Spleen (tissue), 11 donors: ENCODE data around the gene RPGRIP1. TPM values are rescaled to one million over a fixed set of nuclear protein-coding genes. Genes with fewer than 3 reads are reported as not detected.
"Not testable (repeated sequence)": the region's sequence is repeated elsewhere in the genome, so short reads cannot be mapped to it uniquely, and the experiment has no call there.

Source experiments
- DNase-seq: peaks from one replicate; pipeline ENCODE4 v3.0.0-alpha.2; 2020
- H3K27ac ChIP-seq, 8 donors: fragments of 200-600 bp; sonication (generic) in 7 of 8; 1 replicate in 4 of 8; 2 replicates in 4 of 8; pipeline versions ENCODE4 v1.5.0 to v1.8.0; 2016 to 2021; ENCODE audit warnings: inconsistent platforms in 4 of 8, mild to moderate bottlenecking in 4 of 8, moderate library complexity in 1 of 8
- H3K27me3 ChIP-seq, 7 donors: fragments of 200-600 bp; sonication (generic) in 6 of 7; replicated peaks in 1 of 7; 1 replicate in 4 of 7; 2 replicates in 3 of 7; pipeline versions ENCODE4 v1.5.0 to v1.8.0; 2016 to 2021; ENCODE audit warnings: inconsistent platforms in 3 of 7, mild to moderate bottlenecking in 1 of 7
- H3K36me3 ChIP-seq, 6 donors: fragments of 200-600 bp; sonication (generic) in 5 of 6; 1 replicate in 4 of 6; 2 replicates in 2 of 6; pipeline versions ENCODE4 v1.5.0 to v1.8.0; 2016 to 2021; ENCODE audit warnings: inconsistent platforms in 2 of 6
- H3K4me1 ChIP-seq, 6 donors: fragments of 200-600 bp; sonication (generic) in 5 of 6; 1 replicate in 3 of 6; 2 replicates in 3 of 6; pipeline versions ENCODE4 v1.5.0 to v1.8.0; 2016 to 2021; ENCODE audit warnings: inconsistent platforms in 3 of 6
- H3K4me3 ChIP-seq, 8 donors: fragments of 200-600 bp; sonication (generic) in 7 of 8; 1 replicate in 4 of 8; 2 replicates in 4 of 8; pipeline versions ENCODE4 v1.5.0 to v1.8.0; 2016 to 2021; ENCODE audit warnings: inconsistent platforms in 4 of 8, mild to moderate bottlenecking in 4 of 8, moderate library complexity in 2 of 8
- H3K9me3 ChIP-seq, 8 donors: fragments of 200-600 bp; sonication (generic) in 7 of 8; 1 replicate in 4 of 8; 2 replicates in 4 of 8; pipeline versions ENCODE4 v1.5.0 to v1.8.0; 2016 to 2021; ENCODE audit warnings: inconsistent platforms in 4 of 8
- CTCF ChIP-seq, 11 experiments: fragments of 200-600 bp in 7 of 11; fragments of 450-650 bp in 4 of 11; sonication (generic) in 4 of 11; IDR thresholded peaks in 8 of 11; conservative IDR thresholded peaks in 3 of 11; 1 replicate in 7 of 11; 2 replicates in 4 of 11; pipeline versions ENCODE4 v1.4.0 to v1.8.0; 2016 to 2021; ENCODE audit warnings: antibody characterized with exemption in 11 of 11, inconsistent platforms in 4 of 11, mild to moderate bottlenecking in 1 of 11
- POLR2A ChIP-seq, 3 donors: fragments of 450-650 bp; IDR thresholded peaks; one replicate each; pipeline ENCODE4 v1.5.1; 2017; ENCODE audit warnings: antibody characterized with exemption in 3 of 3, mild to moderate bottlenecking in 1 of 3
- POLR2AphosphoS5 ChIP-seq, 3 donors: sonication (generic); formaldehyde crosslinking; IDR thresholded peaks; one replicate each; pipeline ENCODE4 v1.5.1; 2017; ENCODE audit warnings: antibody characterized with exemption in 3 of 3
- WGBS, 5 donors: extraction: QIAGEN DNeasy Blood & Tissue Kit in 3 of 5; methylation state at CpG; one replicate each; pipeline versions ENCODE4 v1.1.5 to v1.1.7; 2013 to 2018; 5-methylcytosine and 5-hydroxymethylcytosine counted together
- intact Hi-C: fragments of 100-400 bp; cut with DNase I; formaldehyde crosslinking; loops from one replicate; pipeline ENCODE4 v1.15.0; 2023; ENCODE audit warnings: low total_unique reads
- polyA plus RNA-seq, 3 donors: library from polyadenylated mRNA; stranded (reverse); fragments of 200-250 nt; gene quantifications; one replicate each; pipeline ENCODE4 v1.2.1, GENCODE V29; 2013
- total RNA-seq, 7 donors: library from RNA; depleted of rRNA in 3 of 7; stranded (reverse); fragments of >200 nt in 3 of 7; fragmentation: NEBNext Ultra II Directional in 4 of 7; extraction: Animal tissue kit (Norgen Biotek cat#: 25700) in 4 of 7; gene quantifications; one replicate each; pipeline versions ENCODE4 v1.1.0 to v1.2.1, GENCODE V29; 2016 to 2021
- donor health status: healthy with polysubstance abuse.
- donor health status: DM: no; HTN: no; CAD: no; lungs with moderate emphysema.
- donor health status: DM: no; HTN: no; CAD: no.
- donor health status: Bipolar disorder and iron deficiency.
- donor health status: healthy.
- donor health status: DM: no; HTN: no; CAD: no.
- donor health status: DM: yes; HTN: yes; CAD: no.

The RPGRIP1 gene
- total and polyA plus RNA-seq, 10 donors, result 0.33 to 4.0 (median 0.84) TPM

DNA sequence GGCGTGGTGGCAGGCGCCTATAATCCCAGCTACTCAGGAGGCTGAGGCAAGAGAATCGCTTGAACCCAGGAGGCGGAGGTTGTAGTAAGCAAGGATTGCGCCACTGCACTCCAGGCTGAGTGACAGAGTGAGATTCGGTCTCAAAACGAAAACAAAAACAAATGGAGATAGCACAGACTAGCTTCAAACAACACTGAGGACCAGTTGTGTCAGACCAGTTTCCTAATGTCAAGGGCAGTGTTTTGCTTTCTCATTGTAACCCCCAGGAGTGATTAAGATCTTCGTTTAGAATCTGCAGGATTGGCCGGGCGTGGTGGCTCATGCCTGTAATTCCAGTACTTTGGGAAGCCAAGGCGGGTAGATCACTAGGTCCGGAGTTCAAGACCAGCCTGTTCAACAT lies 18.5 kb downstream of the RPGRIP1 start:
- TF ChIP-seq CTCF (IDR thresholded peaks at IDR 0.05 in 8 of 11, conservative IDR thresholded peaks at IDR 0.05 in 3 of 11) (no peak), POLR2A (IDR thresholded peaks at IDR 0.05) (no peak), POLR2AphosphoS5 (IDR thresholded peaks at IDR 0.05) (no peak)
- Histone ChIP-seq H3K27ac (no peak overlapping the region), H3K4me1 (peaks cover 4 to 18% (median 10%) of the 10 kb centered on the region in 6 donors), H3K36me3 (no peaks in the 10 kb centered on the region), H3K27me3 (peaks cover 0 to 19% (median 2%) of the 10 kb centered on the region in 7 donors), H3K9me3 (no peaks in the 10 kb centered on the region), H3K4me3 (no peak overlapping the region)
- intact Hi-C loops, result no loop called here
- WGBS, 5 donors, result 83 to 92% (median 88%) methylated on average over 12 of the region's 12 CpGs
- DNase-seq, result no peak

DNA sequence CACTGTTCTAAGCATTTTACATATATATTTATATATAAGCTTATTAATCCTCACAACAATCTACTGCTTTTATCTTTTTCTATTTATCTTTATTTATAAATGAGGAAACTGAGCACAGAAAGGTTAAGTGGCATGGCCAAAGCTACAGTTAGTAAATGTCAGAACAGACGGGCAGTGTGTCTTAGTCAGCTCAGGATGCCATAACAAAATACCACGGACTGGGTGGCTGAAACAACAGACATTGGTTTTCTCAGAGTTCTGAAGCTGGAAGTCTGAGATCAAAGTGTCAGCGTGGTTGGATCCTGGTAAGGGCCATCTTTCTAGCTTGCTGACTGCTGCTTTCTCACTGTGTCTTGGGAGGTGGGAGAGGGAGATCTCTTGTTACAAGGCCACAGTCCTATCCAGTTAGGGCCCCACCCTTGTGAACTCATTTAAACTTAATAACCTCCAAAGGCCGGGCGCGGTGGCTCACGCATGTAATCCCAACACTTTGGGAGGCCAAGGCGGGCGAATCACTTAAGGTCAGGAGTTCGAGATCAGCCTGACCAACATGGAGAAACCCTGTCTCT lies 19.8 kb downstream of the RPGRIP1 start:
- DNase-seq, result no peak
- 81 to 90% (median 85%) methylated on average over 10 of the region's 10 CpGs for WGBS, 5 donors
- intact Hi-C loops, result no loop called here
- no peaks in the 10 kb centered on the region for H3K9me3 ChIP-seq
- H3K4me3 ChIP-seq, result no peak overlapping the region
- peaks cover 0 to 19% (median 2%) of the 10 kb centered on the region in 7 donors for H3K27me3 ChIP-seq
- peaks cover 4 to 18% (median 10%) of the 10 kb centered on the region in 6 donors for H3K4me1 ChIP-seq
- no peaks in the 10 kb centered on the region for H3K36me3 ChIP-seq
- TF ChIP-seq POLR2AphosphoS5 (IDR thresholded peaks at IDR 0.05) (no peak), CTCF (IDR thresholded peaks at IDR 0.05 in 8 of 11, conservative IDR thresholded peaks at IDR 0.05 in 3 of 11) (no peak), POLR2A (IDR thresholded peaks at IDR 0.05) (no peak)
- no peak overlapping the region for H3K27ac ChIP-seq

- intact Hi-C loops, result no loop called here
- H3K27me3 ChIP-seq, result peaks cover 0 to 19% (median 2%) of the 10 kb centered on the region in 7 donors
- 2 to 4% (median 2%) methylated on average over 18 to 30 of the region's 30 CpGs for whole genome bisulfite sequencing, 5 donors
- H3K4me3 ChIP-seq, result peak overlapping the region in 7 of 8 donors; percentile 11 to 65 (median 21)
- peaks cover 4 to 18% (median 10%) of the 10 kb centered on the region in 6 donors for H3K4me1 ChIP-seq
- H3K9me3 ChIP-seq, result no peaks in the 10 kb centered on the region
- H3K27ac ChIP-seq, result no peak overlapping the region
- peak in 2 of 3 donors; percentile 42 to 46 for TF ChIP-seq POLR2AphosphoS5 (IDR thresholded peaks at IDR 0.05)
- no peak for TF ChIP-seq POLR2A (IDR thresholded peaks at IDR 0.05)
- TF ChIP-seq CTCF (IDR thresholded peaks at IDR 0.05 in 8 of 11, conservative IDR thresholded peaks at IDR 0.05 in 3 of 11), result peak in 1 of 11 experiments; percentile 6
- DNase-seq, result peak; percentile 83
- no peaks in the 10 kb centered on the region for H3K36me3 ChIP-seq
Measured at GRCh38 chr14:21300892-21301291, 21.0 kb downstream of the RPGRIP1 start.

DNA sequence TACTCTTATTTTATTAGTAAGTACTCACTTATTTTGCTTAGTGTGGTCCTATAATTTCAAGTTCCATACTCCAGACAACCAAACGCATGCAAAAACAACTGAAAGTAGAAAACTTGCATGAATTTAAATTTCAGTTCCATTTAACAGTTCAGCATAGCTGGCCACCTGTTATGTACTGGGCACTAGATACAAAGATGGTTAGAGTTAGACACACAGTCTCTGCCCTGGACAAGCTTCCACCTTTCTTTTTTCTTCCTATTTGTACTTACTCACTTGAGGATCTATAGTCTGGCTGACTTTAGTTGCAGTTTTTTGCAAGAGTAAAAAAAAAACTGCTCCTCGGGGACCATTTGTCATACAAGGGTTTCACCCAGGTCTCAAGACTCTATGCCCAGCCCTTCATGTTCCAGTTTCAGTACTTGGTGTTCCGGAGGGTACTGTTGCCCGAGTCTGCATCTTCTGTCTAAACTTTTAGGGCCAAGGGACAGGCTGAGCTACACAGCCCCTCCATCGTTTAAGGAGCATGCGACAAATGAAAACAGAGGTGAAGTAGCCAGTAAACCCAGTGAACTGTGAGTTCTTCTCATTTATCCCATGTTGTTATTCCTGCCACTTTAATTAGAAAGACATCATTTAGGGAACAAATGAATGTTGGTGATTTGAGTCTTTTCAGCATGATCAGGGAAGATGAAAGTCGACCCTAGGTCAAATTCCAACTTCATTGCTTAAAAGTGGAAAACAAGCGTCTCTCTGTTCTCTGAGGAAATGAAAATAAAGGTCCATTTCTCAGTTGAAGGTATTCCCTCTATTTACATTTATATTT lies 22.3 kb downstream of the RPGRIP1 start:
- no peak overlapping the region for H3K27ac ChIP-seq
- 75 to 82% (median 80%) methylated on average over 8 of the region's 8 CpGs for WGBS, 5 donors
- H3K36me3 ChIP-seq, result no peaks in the 10 kb centered on the region
- H3K9me3 ChIP-seq, result no peaks in the 10 kb centered on the region
- peaks cover 4 to 18% (median 10%) of the 10 kb centered on the region in 6 donors for H3K4me1 ChIP-seq
- no peak overlapping the region for H3K4me3 ChIP-seq
- no peak for DNase-seq
- H3K27me3 ChIP-seq, result peaks cover 0 to 19% (median 2%) of the 10 kb centered on the region in 7 donors
- intact Hi-C loops, result no loop called here
- no peak for TF ChIP-seq POLR2AphosphoS5 (IDR thresholded peaks at IDR 0.05)
- no peak for TF ChIP-seq POLR2A (IDR thresholded peaks at IDR 0.05)
- no peak for TF ChIP-seq CTCF (IDR thresholded peaks at IDR 0.05 in 8 of 11, conservative IDR thresholded peaks at IDR 0.05 in 3 of 11)

DNA sequence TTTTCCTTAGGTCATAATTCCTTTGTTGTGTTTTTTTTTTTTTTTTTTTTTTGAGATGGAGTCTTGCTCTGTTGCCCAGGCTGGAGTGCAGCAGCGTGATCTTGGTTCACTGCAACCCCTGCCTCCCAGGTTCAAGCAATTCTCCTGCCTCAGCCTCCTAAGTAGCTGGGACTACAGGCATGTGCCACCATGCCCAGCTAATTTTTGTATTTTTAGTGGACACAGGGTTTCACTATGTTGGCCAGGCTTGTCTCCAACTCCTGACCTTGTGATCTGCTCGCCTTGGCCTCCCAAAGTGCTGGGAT lies 22.9 kb downstream of the RPGRIP1 start:
- intact Hi-C loops, result not testable (repeated sequence)
- peaks cover 4 to 23% (median 12%) of the 10 kb centered on the region in 6 donors for H3K4me1 ChIP-seq
- 78 to 94% (median 88%) methylated on average over 2 of the region's 2 CpGs for WGBS, 5 donors

More for the DNA sequence above, 22.9 kb downstream of the RPGRIP1 start:
- H3K27ac ChIP-seq, H3K4me3 ChIP-seq, DNase-seq, H3K9me3 ChIP-seq, H3K36me3 ChIP-seq: not testable (repeated sequence)
- peaks cover 0 to 19% (median 2%) of the 10 kb centered on the region in 7 donors for H3K27me3 ChIP-seq
